Measurements from ENCODE around the gene CITED4.

Gene CITED4

DNA sequence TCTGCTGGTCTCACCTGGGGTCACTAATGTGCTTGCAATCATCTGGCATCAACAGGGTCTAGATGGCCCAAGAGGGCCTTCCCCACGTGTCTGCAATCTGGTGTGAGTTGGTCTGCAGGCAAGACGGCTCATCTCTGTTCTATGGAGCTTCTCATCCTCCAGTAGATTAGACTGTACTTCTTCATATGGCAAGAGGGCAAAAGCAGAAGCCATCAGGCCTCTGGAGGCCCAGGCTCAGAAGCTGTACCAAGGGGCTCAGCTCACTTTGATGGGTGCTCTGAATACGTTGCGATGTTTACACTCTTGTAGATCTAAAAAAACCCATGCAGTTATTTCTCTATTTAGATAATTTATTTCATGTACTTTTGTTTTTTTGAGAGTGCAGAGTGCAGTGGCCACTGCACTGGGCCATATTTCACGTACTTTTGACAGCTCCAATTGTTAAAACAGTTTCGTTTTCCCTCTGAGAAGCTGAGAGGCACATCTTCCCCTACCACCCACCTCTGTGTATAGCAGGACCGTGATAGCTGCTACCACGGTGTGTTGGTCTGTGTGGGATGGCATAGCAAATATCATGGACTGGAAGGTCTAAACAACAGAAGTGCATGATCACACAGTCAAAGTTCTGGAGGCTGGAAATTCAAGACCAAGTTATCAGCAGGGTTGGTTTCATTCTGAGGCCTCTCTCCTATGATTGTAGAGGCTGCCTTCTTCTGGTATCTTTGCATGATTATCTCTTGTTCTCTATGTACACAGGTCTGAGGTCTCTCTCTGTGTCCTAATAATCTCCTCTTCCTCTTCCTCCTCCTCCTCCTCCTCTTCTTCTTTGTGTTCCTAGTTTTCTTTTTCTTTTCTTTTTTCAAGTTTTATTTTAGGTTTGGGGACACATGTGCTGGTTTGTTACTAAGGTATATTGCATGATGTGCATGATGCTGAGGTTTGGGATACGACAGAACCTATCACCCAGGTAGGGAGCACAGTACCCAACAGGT, 17.0 kb downstream of the CITED4 start:
- TF ChIP-seq CREB1 (IDR thresholded peaks at IDR 0.05; ENCODE audit: low read depth): no peak
- no peak for TF ChIP-seq NFIC (IDR thresholded peaks at IDR 0.05)
- TF ChIP-seq, protein P1, sequence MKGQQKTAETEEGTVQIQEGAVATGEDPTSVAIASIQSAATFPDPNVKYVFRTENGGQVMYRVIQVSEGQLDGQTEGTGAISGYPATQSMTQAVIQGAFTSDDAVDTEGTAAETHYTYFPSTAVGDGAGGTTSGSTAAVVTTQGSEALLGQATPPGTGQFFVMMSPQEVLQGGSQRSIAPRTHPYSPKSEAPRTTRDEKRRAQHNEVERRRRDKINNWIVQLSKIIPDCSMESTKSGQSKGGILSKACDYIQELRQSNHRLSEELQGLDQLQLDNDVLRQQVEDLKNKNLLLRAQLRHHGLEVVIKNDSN (IDR thresholded peaks at IDR 0.05): no peak
- TF ChIP-seq CEBPB (IDR thresholded peaks at IDR 0.05): no peak
- no peak for TF ChIP-seq YY1 (IDR thresholded peaks at IDR 0.05; ENCODE audit: low read depth)
- TF ChIP-seq, protein P2, sequence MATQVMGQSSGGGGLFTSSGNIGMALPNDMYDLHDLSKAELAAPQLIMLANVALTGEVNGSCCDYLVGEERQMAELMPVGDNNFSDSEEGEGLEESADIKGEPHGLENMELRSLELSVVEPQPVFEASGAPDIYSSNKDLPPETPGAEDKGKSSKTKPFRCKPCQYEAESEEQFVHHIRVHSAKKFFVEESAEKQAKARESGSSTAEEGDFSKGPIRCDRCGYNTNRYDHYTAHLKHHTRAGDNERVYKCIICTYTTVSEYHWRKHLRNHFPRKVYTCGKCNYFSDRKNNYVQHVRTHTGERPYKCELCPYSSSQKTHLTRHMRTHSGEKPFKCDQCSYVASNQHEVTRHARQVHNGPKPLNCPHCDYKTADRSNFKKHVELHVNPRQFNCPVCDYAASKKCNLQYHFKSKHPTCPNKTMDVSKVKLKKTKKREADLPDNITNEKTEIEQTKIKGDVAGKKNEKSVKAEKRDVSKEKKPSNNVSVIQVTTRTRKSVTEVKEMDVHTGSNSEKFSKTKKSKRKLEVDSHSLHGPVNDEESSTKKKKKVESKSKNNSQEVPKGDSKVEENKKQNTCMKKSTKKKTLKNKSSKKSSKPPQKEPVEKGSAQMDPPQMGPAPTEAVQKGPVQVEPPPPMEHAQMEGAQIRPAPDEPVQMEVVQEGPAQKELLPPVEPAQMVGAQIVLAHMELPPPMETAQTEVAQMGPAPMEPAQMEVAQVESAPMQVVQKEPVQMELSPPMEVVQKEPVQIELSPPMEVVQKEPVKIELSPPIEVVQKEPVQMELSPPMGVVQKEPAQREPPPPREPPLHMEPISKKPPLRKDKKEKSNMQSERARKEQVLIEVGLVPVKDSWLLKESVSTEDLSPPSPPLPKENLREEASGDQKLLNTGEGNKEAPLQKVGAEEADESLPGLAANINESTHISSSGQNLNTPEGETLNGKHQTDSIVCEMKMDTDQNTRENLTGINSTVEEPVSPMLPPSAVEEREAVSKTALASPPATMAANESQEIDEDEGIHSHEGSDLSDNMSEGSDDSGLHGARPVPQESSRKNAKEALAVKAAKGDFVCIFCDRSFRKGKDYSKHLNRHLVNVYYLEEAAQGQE (IDR thresholded peaks at IDR 0.05; ENCODE audit: low read depth): no peak
- no peak for TF ChIP-seq RAD21 (IDR thresholded peaks at IDR 0.05; ENCODE audit: low read depth)

- TF ChIP-seq EGR1 (IDR thresholded peaks at IDR 0.05) (no peak), RAD21 (IDR thresholded peaks at IDR 0.05; ENCODE audit: low read depth) (no peak), TAF1 (IDR thresholded peaks at IDR 0.05; ENCODE audit: low read depth) (no peak), FOXM1 (IDR thresholded peaks at IDR 0.05; ENCODE audit: borderline replicate concordance, low read depth) (no peak), CREB1 (IDR thresholded peaks at IDR 0.05; ENCODE audit: low read depth) (no peak)
These were observed 18.1 kb downstream of the CITED4 start for GRCh38 chr1:40844079-40844478.

- no peak for TF ChIP-seq CEBPB (IDR thresholded peaks at IDR 0.05)
These were observed 19.5 kb downstream of the CITED4 start for GRCh38 chr1:40842691-40843090.

- TF ChIP-seq ZBTB7A (IDR thresholded peaks at IDR 0.05; ENCODE audit: low read depth) (no peak), CEBPB (IDR thresholded peaks at IDR 0.05) (no peak), TCF12 (IDR thresholded peaks at IDR 0.05; ENCODE audit: low read depth) (no peak), TEAD4 (IDR thresholded peaks at IDR 0.05) (no peak), FOXM1 (IDR thresholded peaks at IDR 0.05; ENCODE audit: borderline replicate concordance, low read depth) (no peak), MAX (IDR thresholded peaks at IDR 0.05) (no peak), YY1 (IDR thresholded peaks at IDR 0.05; ENCODE audit: low read depth) (no peak), CREB1 (IDR thresholded peaks at IDR 0.05; ENCODE audit: low read depth) (no peak), EGR1 (IDR thresholded peaks at IDR 0.05) (no peak), RAD21 (IDR thresholded peaks at IDR 0.05; ENCODE audit: low read depth) (no peak), NFIC (IDR thresholded peaks at IDR 0.05) (no peak), TAF1 (IDR thresholded peaks at IDR 0.05; ENCODE audit: low read depth) (no peak), EP300 (IDR thresholded peaks at IDR 0.05; ENCODE audit: borderline replicate concordance) (no peak)
- TF ChIP-seq, protein P1 (IDR thresholded peaks at IDR 0.05): no peak
- TF ChIP-seq, protein P2 (IDR thresholded peaks at IDR 0.05; ENCODE audit: low read depth): no peak
These were observed 20.0 kb downstream of the CITED4 start for GRCh38 chr1:40842207-40842606.

GRCh38 chr1:40841602-40842001, 20.6 kb downstream of the CITED4 start:
- TF ChIP-seq CREB1 (IDR thresholded peaks at IDR 0.05; ENCODE audit: low read depth) (no peak), CEBPB (IDR thresholded peaks at IDR 0.05) (no peak), TEAD4 (IDR thresholded peaks at IDR 0.05) (no peak), RAD21 (IDR thresholded peaks at IDR 0.05; ENCODE audit: low read depth) (no peak), TCF12 (IDR thresholded peaks at IDR 0.05; ENCODE audit: low read depth) (no peak), MAX (IDR thresholded peaks at IDR 0.05) (no peak), EP300 (IDR thresholded peaks at IDR 0.05; ENCODE audit: borderline replicate concordance) (no peak), YY1 (IDR thresholded peaks at IDR 0.05; ENCODE audit: low read depth) (no peak)
- TF ChIP-seq, protein P2 (IDR thresholded peaks at IDR 0.05; ENCODE audit: low read depth): no peak
- TF ChIP-seq, protein P1 (IDR thresholded peaks at IDR 0.05): no peak

All from Ishikawa (cell line).